ENCODE results near the gene SAMSN1. TPM values are rescaled to one million over a fixed set of nuclear protein-coding genes. Genes with fewer than 3 reads are reported as not detected.

The SAMSN1 gene
- polyA plus RNA-seq, 1 of the 3 experiments (the other 2 are of a cell fraction) = not detected

DNA sequence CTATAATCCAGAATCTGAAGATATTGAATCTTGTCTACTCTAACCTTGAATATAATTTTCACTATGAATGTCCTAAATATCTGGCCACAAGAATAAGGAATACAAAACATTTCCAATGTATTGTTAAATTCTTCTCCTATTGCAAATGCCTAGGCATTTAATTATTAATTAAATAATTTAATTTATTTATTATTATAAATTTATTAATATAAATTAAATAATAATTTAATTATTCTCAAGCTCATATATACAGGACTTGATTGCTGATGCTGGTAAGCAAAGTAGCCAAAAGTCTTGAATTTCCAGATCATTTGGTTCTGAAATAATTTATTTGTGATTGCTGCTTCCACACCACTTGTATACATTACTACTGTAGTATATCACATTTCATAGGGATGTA lies 71.1 kb downstream of the SAMSN1 start (continued):
- TF ChIP-seq, protein P1, sequence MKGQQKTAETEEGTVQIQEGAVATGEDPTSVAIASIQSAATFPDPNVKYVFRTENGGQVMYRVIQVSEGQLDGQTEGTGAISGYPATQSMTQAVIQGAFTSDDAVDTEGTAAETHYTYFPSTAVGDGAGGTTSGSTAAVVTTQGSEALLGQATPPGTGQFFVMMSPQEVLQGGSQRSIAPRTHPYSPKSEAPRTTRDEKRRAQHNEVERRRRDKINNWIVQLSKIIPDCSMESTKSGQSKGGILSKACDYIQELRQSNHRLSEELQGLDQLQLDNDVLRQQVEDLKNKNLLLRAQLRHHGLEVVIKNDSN (IDR thresholded peaks at IDR 0.05; ENCODE audit: borderline replicate concordance, low read depth) = no peak
- TF ChIP-seq, protein P2, sequence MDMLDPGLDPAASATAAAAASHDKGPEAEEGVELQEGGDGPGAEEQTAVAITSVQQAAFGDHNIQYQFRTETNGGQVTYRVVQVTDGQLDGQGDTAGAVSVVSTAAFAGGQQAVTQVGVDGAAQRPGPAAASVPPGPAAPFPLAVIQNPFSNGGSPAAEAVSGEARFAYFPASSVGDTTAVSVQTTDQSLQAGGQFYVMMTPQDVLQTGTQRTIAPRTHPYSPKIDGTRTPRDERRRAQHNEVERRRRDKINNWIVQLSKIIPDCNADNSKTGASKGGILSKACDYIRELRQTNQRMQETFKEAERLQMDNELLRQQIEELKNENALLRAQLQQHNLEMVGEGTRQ (IDR thresholded peaks at IDR 0.05; ENCODE audit: borderline replicate concordance, low read depth, low read length) = no peak
- no peak for TF ChIP-seq GABPA (IDR thresholded peaks at IDR 0.05; ENCODE audit: low read depth)
- no peak for TF ChIP-seq MEF2A (IDR thresholded peaks at IDR 0.05; ENCODE audit: borderline replicate concordance, low read depth)
- TF ChIP-seq, protein P3, sequence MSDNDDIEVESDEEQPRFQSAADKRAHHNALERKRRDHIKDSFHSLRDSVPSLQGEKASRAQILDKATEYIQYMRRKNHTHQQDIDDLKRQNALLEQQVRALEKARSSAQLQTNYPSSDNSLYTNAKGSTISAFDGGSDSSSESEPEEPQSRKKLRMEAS (IDR thresholded peaks at IDR 0.05; ENCODE audit: low read depth) = no peak
- no peak for TF ChIP-seq RCOR1 (IDR thresholded peaks at IDR 0.05; ENCODE audit: low read length)
- no peak for TF ChIP-seq FOXJ3 (CRISPR knock-in tag; IDR thresholded peaks at IDR 0.05)

DNA sequence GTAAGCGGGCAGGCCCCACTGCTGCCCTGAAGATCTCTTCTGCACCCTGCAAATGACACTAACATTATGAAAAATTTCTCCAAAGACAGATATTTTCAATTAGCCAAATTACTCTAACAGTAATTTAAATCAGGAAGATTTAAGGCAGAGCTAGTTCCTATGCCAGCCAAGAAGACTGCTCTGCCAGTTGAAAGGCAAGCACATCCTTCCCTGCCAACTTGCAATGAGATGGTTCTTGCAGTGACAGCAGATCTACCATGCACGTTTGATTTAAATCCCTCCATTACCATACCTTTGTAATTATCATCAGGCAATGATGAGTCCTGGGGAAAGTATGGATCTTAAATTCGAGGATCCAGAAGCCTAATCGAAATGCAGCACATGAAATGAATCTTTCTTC lies 76.5 kb downstream of the SAMSN1 start:
- H3K27ac ChIP-seq (ENCODE audit: low read depth in 2 of 2, low read length in 1 of 2) = no peak overlapping the region
- no peaks in the 10 kb centered on the region for H3K79me2 ChIP-seq (ENCODE audit: insufficient read depth)
- CTCF ChIA-PET = no interaction called here
- no peak overlapping the region for H3K4me2 ChIP-seq
- no peak overlapping the region for H2AFZ ChIP-seq (ENCODE audit: low read depth)
- H3K4me1 ChIP-seq (ENCODE audit: control insufficient read depth in 1 of 2, insufficient read depth in 2 of 2, low read depth in 1 of 2, low read length in 1 of 2) = no peaks in the 10 kb centered on the region
- POLR2A ChIA-PET = no interaction called here
- 2% methylated on average over 4 of the region's 4 CpGs for WGBS (ENCODE audit: low lambda C conversion rate)
- no peaks in the 10 kb centered on the region for H3F3A ChIP-seq (replicated peaks; ENCODE audit: insufficient read depth)
- no peaks in the 10 kb centered on the region for H3K9me2 ChIP-seq
- DNase-seq = no peak
- H3K27me3 ChIP-seq (ENCODE audit: insufficient read depth) = no peaks in the 10 kb centered on the region
- no peaks in the 10 kb centered on the region for H3K36me3 ChIP-seq (replicated peaks in 1 of 2; ENCODE audit: control insufficient read depth in 1 of 2, insufficient read depth in 2 of 2, low read length in 1 of 2)
- H3K9ac ChIP-seq = no peak overlapping the region
- H4K20me1 ChIP-seq (ENCODE audit: insufficient read depth) = no peaks in the 10 kb centered on the region
- H3K9me3 ChIP-seq = no peaks in the 10 kb centered on the region
- TF ChIP-seq RXRA (IDR thresholded peaks at IDR 0.05; ENCODE audit: borderline replicate concordance, low read depth) (no peak), RAD21 (IDR thresholded peaks at IDR 0.05; ENCODE audit: low read length) (no peak), EZH2phosphoT487 (IDR thresholded peaks at IDR 0.05; ENCODE audit: borderline replicate concordance, low read depth) (no peak), RFX5 (IDR thresholded peaks at IDR 0.05; ENCODE audit: low read length) (no peak), JUND (IDR thresholded peaks at IDR 0.05) (no peak), MEF2A (IDR thresholded peaks at IDR 0.05; ENCODE audit: borderline replicate concordance, low read depth) (no peak)
- no peak overlapping the region for H3K4me3 ChIP-seq (ENCODE audit: low read depth in 2 of 2, low read length in 1 of 2)

DNA sequence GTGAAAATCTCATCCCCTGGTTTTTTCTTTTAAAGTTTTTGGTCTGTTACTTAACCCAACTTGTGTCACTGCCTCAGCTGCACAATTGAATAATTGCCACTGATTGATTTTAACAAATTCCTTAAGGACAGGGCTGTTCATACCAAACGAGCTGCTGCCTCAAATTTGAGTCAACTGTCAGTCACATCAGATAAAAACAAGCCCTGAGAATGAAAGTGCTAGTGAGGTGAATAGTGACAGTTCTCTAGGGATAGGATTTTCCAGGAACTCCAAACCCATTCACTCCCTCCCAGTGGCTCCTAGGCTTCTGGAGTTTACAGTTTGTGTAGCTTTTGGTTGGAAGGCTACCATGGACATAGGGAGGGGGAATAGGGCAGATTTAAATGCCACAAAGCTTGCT lies 79.4 kb downstream of the SAMSN1 start:
- H3K27me3 ChIP-seq (ENCODE audit: insufficient read depth) = no peaks in the 10 kb centered on the region
- no peaks in the 10 kb centered on the region for H3F3A ChIP-seq (replicated peaks; ENCODE audit: insufficient read depth)
- no peaks in the 10 kb centered on the region for H3K4me1 ChIP-seq (ENCODE audit: control insufficient read depth in 1 of 2, insufficient read depth in 2 of 2, low read depth in 1 of 2, low read length in 1 of 2)
- WGBS (ENCODE audit: low lambda C conversion rate) = 0% methylated on average over 1 of the region's 1 CpG
- no peak overlapping the region for H3K4me3 ChIP-seq (ENCODE audit: low read depth in 2 of 2, low read length in 1 of 2)
- no peaks in the 10 kb centered on the region for H3K9me2 ChIP-seq
- POLR2A ChIA-PET = no interaction called here
- CTCF ChIA-PET = no interaction called here
- no peak overlapping the region for H2AFZ ChIP-seq (ENCODE audit: low read depth)
- no peak overlapping the region for H3K9ac ChIP-seq
- no peak overlapping the region for H3K4me2 ChIP-seq
- H3K79me2 ChIP-seq (ENCODE audit: insufficient read depth) = no peaks in the 10 kb centered on the region
- no peaks in the 10 kb centered on the region for H3K36me3 ChIP-seq (replicated peaks in 1 of 2; ENCODE audit: control insufficient read depth in 1 of 2, insufficient read depth in 2 of 2, low read length in 1 of 2)
- no peak for DNase-seq
- no peaks in the 10 kb centered on the region for H4K20me1 ChIP-seq (ENCODE audit: insufficient read depth)
- H3K27ac ChIP-seq (ENCODE audit: low read depth in 2 of 2, low read length in 1 of 2) = no peak overlapping the region
- H3K9me3 ChIP-seq = no peaks in the 10 kb centered on the region
- TF ChIP-seq YY1 (IDR thresholded peaks at IDR 0.05; ENCODE audit: low read depth) = no peak
- TF ChIP-seq SMC3 (IDR thresholded peaks at IDR 0.05; ENCODE audit: low read depth, low read length) = no peak
- no peak for TF ChIP-seq TAF1 (IDR thresholded peaks at IDR 0.05; ENCODE audit: borderline replicate concordance, low read depth, low read length)
- no peak for TF ChIP-seq EZH2phosphoT487 (IDR thresholded peaks at IDR 0.05; ENCODE audit: borderline replicate concordance, low read depth)
- TF ChIP-seq FOXM1 (IDR thresholded peaks at IDR 0.05; ENCODE audit: low read depth) = no peak
- TF ChIP-seq, protein P4, sequence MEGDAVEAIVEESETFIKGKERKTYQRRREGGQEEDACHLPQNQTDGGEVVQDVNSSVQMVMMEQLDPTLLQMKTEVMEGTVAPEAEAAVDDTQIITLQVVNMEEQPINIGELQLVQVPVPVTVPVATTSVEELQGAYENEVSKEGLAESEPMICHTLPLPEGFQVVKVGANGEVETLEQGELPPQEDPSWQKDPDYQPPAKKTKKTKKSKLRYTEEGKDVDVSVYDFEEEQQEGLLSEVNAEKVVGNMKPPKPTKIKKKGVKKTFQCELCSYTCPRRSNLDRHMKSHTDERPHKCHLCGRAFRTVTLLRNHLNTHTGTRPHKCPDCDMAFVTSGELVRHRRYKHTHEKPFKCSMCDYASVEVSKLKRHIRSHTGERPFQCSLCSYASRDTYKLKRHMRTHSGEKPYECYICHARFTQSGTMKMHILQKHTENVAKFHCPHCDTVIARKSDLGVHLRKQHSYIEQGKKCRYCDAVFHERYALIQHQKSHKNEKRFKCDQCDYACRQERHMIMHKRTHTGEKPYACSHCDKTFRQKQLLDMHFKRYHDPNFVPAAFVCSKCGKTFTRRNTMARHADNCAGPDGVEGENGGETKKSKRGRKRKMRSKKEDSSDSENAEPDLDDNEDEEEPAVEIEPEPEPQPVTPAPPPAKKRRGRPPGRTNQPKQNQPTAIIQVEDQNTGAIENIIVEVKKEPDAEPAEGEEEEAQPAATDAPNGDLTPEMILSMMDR (IDR thresholded peaks at IDR 0.05) = no peak
- TF ChIP-seq GATA2 (CRISPR knock-in tag; IDR thresholded peaks at IDR 0.05) = no peak
- no peak for TF ChIP-seq MXI1 (IDR thresholded peaks at IDR 0.05; ENCODE audit: low read depth, low read length)
- no peak for TF ChIP-seq RAD21 (IDR thresholded peaks at IDR 0.05; ENCODE audit: low read length)
- TF ChIP-seq, protein P3 (IDR thresholded peaks at IDR 0.05; ENCODE audit: low read depth) = no peak
- TF ChIP-seq RXRA (IDR thresholded peaks at IDR 0.05; ENCODE audit: borderline replicate concordance, low read depth) = no peak
- TF ChIP-seq CHD2 (IDR thresholded peaks at IDR 0.05; ENCODE audit: low read length, partially characterized antibody) = no peak

Measured in SK-N-SH (cell line).